ENCODE results near the gene CEP112. TPM values are rescaled to one million over a fixed set of nuclear protein-coding genes. Genes with fewer than 3 reads are reported as not detected.
A peak's percentile ranks its signal among the peaks of the same experiment; 100 is the strongest.

CEP112 gene
- total and polyA plus RNA-seq, 2 of the 13 experiments (the other 11 are each of a cell fraction or from before 2014, with no cell fraction given), result 1.2 to 3.4 TPM

DNA sequence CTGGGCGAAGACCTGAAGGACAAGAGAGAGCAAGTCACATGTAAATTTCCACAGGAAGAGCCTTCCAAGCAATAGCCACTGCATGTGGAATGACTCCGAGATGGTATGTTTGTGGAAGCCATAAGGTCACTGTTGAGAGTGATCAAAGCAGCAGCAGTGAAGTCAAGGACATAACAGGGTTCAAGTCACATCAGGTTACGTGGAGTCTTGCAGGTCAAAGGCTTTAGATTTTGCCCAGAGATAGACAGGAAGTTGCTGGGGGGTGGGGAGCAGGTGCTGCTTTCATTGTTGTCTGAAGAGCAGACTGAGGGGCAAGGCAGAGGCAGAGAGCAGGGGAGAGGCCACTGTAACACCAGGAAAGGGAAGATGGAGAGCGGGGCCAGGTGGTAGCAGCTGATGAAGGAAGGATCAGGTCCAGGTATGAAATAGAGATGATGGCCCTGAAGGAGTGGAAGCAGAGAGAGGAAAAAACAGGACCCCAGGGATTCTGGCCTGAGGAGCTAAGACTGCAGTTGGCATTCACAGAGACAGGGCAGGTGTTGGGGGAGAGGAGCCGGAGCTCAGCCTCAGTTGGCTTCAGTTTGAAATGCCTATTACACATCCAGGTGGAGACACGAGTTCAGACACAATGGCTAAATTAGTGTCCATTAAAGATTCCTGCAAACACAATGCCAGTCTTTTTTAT lies 501.2 kb downstream of the CEP112 start (continued):
- TF ChIP-seq, protein P1, sequence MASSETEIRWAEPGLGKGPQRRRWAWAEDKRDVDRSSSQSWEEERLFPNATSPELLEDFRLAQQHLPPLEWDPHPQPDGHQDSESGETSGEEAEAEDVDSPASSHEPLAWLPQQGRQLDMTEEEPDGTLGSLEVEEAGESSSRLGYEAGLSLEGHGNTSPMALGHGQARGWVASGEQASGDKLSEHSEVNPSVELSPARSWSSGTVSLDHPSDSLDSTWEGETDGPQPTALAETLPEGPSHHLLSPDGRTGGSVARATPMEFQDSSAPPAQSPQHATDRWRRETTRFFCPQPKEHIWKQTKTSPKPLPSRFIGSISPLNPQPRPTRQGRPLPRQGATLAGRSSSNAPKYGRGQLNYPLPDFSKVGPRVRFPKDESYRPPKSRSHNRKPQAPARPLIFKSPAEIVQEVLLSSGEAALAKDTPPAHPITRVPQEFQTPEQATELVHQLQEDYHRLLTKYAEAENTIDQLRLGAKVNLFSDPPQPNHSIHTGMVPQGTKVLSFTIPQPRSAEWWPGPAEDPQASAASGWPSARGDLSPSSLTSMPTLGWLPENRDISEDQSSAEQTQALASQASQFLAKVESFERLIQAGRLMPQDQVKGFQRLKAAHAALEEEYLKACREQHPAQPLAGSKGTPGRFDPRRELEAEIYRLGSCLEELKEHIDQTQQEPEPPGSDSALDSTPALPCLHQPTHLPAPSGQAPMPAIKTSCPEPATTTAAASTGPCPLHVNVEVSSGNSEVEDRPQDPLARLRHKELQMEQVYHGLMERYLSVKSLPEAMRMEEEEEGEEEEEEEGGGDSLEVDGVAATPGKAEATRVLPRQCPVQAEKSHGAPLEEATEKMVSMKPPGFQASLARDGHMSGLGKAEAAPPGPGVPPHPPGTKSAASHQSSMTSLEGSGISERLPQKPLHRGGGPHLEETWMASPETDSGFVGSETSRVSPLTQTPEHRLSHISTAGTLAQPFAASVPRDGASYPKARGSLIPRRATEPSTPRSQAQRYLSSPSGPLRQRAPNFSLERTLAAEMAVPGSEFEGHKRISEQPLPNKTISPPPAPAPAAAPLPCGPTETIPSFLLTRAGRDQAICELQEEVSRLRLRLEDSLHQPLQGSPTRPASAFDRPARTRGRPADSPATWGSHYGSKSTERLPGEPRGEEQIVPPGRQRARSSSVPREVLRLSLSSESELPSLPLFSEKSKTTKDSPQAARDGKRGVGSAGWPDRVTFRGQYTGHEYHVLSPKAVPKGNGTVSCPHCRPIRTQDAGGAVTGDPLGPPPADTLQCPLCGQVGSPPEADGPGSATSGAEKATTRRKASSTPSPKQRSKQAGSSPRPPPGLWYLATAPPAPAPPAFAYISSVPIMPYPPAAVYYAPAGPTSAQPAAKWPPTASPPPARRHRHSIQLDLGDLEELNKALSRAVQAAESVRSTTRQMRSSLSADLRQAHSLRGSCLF (CRISPR knock-in tag; IDR thresholded peaks at IDR 0.05; ENCODE audit: borderline replicate concordance), result no peak
- peak; percentile 61; the same call in 1 of the 2 replicates for TF ChIP-seq NCOR1 (IDR thresholded peaks at IDR 0.05; ENCODE audit: borderline replicate concordance, low read length)
- TF ChIP-seq, protein P2, sequence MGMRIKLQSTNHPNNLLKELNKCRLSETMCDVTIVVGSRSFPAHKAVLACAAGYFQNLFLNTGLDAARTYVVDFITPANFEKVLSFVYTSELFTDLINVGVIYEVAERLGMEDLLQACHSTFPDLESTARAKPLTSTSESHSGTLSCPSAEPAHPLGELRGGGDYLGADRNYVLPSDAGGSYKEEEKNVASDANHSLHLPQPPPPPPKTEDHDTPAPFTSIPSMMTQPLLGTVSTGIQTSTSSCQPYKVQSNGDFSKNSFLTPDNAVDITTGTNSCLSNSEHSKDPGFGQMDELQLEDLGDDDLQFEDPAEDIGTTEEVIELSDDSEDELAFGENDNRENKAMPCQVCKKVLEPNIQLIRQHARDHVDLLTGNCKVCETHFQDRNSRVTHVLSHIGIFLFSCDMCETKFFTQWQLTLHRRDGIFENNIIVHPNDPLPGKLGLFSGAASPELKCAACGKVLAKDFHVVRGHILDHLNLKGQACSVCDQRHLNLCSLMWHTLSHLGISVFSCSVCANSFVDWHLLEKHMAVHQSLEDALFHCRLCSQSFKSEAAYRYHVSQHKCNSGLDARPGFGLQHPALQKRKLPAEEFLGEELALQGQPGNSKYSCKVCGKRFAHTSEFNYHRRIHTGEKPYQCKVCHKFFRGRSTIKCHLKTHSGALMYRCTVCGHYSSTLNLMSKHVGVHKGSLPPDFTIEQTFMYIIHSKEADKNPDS (CRISPR knock-in tag; IDR thresholded peaks at IDR 0.05), result no peak
- TF ChIP-seq, protein P3, sequence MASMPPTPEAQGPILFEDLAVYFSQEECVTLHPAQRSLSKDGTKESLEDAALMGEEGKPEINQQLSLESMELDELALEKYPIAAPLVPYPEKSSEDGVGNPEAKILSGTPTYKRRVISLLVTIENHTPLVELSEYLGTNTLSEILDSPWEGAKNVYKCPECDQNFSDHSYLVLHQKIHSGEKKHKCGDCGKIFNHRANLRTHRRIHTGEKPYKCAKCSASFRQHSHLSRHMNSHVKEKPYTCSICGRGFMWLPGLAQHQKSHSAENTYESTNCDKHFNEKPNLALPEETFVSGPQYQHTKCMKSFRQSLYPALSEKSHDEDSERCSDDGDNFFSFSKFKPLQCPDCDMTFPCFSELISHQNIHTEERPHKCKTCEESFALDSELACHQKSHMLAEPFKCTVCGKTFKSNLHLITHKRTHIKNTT (CRISPR knock-in tag; IDR thresholded peaks at IDR 0.05), result no peak
- no peak for TF ChIP-seq SP1 (IDR thresholded peaks at IDR 0.05)
- TF ChIP-seq SP1 (CRISPR knock-in tag; IDR thresholded peaks at IDR 0.05), result peak; percentile 24; the same call in 1 of the 2 replicates
- TF ChIP-seq, protein P4, sequence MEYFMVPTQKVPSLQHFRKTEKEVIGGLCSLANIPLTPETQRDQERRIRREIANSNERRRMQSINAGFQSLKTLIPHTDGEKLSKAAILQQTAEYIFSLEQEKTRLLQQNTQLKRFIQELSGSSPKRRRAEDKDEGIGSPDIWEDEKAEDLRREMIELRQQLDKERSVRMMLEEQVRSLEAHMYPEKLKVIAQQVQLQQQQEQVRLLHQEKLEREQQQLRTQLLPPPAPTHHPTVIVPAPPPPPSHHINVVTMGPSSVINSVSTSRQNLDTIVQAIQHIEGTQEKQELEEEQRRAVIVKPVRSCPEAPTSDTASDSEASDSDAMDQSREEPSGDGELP (IDR thresholded peaks at IDR 0.05; ENCODE audit: borderline replicate concordance, low read depth), result peak; percentile 81; the same call in 1 of the 2 replicates
- TF ChIP-seq KDM1A (CRISPR knock-in tag; IDR thresholded peaks at IDR 0.05), result peak; percentile 35; the same call in 1 of the 2 replicates
- TF ChIP-seq KDM4B (CRISPR knock-in tag; IDR thresholded peaks at IDR 0.05), result 0 out of 2 replicates have a peak, but pooled peaks have one; percentile 87
- TF ChIP-seq, protein P5, sequence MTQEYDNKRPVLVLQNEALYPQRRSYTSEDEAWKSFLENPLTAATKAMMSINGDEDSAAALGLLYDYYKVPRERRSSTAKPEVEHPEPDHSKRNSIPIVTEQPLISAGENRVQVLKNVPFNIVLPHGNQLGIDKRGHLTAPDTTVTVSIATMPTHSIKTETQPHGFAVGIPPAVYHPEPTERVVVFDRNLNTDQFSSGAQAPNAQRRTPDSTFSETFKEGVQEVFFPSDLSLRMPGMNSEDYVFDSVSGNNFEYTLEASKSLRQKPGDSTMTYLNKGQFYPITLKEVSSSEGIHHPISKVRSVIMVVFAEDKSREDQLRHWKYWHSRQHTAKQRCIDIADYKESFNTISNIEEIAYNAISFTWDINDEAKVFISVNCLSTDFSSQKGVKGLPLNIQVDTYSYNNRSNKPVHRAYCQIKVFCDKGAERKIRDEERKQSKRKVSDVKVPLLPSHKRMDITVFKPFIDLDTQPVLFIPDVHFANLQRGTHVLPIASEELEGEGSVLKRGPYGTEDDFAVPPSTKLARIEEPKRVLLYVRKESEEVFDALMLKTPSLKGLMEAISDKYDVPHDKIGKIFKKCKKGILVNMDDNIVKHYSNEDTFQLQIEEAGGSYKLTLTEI (CRISPR knock-in tag; conservative IDR thresholded peaks at IDR 0.05), result no peak
- TF ChIP-seq ZFX (CRISPR knock-in tag; IDR thresholded peaks at IDR 0.05; ENCODE audit: low read depth), result peak; percentile 55; the same call in 1 of the 2 replicates
- TF ChIP-seq, protein P6, sequence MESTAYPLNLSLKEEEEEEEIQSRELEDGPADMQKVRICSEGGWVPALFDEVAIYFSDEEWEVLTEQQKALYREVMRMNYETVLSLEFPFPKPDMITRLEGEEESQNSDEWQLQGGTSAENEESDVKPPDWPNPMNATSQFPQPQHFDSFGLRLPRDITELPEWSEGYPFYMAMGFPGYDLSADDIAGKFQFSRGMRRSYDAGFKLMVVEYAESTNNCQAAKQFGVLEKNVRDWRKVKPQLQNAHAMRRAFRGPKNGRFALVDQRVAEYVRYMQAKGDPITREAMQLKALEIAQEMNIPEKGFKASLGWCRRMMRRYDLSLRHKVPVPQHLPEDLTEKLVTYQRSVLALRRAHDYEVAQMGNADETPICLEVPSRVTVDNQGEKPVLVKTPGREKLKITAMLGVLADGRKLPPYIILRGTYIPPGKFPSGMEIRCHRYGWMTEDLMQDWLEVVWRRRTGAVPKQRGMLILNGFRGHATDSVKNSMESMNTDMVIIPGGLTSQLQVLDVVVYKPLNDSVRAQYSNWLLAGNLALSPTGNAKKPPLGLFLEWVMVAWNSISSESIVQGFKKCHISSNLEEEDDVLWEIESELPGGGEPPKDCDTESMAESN (CRISPR knock-in tag; conservative IDR thresholded peaks at IDR 0.05), result 0 out of 2 replicates have a peak, but pooled peaks have one; percentile 44
- TF ChIP-seq ZNF124 (CRISPR knock-in tag; IDR thresholded peaks at IDR 0.05), result no peak
- TF ChIP-seq PAWR (CRISPR knock-in tag; IDR thresholded peaks at IDR 0.05; ENCODE audit: borderline replicate concordance), result 0 out of 2 replicates have a peak, but pooled peaks have one; percentile 52
- no peak for TF ChIP-seq ZNF431 (CRISPR knock-in tag; IDR thresholded peaks at IDR 0.05; ENCODE audit: borderline replicate concordance, low read depth)
- TF ChIP-seq NCOA1 (CRISPR knock-in tag; IDR thresholded peaks at IDR 0.05), result peak; percentile 41; the same call in 1 of the 2 replicates

Measured in HepG2 (cell line).